Suppressor macrophage treated with lipopolysaccharide for 4 hours (primary cell): ENCODE data around the gene CCDC167.

Experiments used
- DNase-seq: peaks from one replicate; pipeline ENCODE4 v3.0.0-alpha.2; 2020

CCDC167 gene

DNA sequence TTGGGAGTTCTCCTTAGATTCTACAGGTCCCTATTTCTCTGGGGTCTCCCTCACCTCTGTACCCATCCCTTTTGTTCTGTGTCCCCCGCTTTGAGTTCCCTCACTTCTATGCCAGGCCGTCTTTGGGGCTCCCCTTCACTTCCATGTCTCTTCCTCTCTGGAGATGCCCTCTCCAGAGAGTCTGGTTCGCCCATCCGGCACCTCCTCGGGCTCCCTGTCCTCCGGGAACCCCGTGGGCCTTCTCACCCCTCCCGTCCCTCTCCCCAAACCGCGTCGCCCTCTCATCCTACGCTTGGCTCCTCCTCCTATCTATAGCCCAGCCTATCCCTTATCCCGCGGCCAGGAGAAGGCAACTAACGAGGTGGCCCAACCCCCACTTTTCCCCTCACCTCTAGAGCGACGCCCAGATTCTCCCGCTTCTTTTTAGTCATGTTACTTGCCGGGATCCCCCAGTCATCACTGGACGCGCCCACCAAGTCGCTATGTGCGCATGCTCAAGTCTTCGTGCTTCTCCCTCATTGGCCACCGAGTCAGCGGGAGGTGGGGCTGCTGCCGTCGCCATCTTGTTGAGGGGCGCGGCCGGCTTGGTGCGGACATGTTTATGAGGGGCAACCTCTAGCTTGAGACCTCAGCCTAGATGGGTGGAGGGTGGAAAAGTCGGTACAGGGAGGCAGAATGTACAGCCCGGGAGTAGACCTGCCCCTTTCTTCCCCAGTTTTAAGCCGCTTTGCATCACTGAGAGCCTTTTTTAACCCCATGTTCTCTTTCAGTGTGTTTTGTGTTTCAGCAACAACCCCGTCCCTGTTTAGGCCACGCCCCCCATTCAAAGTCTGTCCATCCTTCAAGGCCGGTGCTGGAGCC lies at the start of gene CCDC167:
TSS of gene CCDC167 (minus strand) at position 461 of the 861 bp plus-strand sequence. CDS start at position 431, 30 bp downstream.
- DNase-seq = peak; percentile 98

DNA sequence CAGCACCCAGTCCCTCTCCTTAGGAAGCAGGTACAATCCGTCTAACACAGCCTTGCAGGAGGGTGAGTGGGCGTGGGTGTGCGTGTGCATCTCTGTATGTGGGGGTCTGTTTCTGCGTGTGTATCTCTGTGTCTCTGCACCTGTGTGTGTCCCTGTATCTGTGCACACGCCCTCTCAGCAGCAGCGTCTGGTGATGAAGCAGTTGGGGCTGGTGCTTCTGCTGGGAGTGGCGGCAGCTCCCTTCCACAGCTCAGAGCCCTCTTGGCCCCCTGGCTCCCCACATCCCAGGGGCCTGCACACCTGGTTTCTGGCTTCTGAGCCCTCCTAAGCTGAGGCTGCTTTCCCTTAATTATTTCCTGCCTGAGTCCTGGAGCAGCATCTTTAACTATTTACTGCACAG lies 49.5 kb upstream of the CCDC167 start:
- no peak for DNase-seq

DNA sequence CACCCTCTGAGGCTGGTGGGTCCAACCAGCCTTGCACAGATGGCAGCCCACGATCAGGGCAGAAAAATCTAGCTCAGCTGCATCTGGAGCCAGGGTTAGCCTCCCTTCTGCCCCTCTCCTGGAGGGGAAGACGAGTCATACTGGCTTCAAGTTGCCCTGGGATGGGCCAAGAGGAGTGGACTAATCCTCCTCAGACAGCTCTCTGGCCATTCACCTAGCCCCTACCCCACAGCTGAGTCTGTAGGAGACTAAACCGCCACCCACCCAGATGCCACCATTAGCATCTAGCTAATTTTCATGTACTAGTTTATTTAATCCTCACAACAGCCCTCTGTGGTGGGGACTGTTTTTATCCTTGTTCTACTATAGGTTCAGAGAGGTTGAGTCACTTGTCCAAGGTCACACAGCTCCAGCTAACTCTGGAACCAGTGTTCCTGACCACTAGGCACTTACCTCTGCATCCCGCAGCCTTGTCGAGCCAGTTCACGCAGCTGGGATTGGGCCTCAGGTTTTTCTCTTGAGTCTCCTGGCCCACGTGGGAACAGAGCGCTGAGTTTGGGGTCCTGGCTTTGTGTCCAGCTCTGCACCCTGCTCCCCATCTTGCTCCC lies 48.5 kb upstream of the CCDC167 start:
- no peak for DNase-seq

DNA sequence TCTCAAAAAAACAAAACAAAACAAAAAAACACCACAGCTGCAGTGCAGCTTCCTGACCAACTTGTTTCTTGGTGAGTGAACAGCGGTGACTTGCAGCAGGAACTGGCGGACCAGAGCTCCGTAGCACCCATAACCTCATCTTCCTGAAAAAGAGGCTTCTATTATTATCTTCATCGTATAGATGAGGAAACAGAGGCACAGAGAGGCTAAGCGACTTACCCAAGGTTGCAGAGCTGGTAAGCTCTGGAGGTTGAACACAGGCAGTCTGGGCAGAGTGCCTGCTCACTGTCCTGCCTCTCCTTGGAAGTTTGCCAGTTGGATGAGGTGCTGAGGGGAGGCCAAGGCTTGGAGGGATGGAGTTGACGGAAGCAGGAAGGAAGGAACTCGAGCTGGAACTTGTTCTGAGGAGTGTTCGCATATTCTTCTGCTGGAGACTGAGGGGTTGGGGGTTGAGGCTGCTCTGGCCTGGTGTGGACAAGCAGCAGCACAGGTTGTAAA lies 47.9 kb upstream of the CCDC167 start:
- DNase-seq = no peak

DNA sequence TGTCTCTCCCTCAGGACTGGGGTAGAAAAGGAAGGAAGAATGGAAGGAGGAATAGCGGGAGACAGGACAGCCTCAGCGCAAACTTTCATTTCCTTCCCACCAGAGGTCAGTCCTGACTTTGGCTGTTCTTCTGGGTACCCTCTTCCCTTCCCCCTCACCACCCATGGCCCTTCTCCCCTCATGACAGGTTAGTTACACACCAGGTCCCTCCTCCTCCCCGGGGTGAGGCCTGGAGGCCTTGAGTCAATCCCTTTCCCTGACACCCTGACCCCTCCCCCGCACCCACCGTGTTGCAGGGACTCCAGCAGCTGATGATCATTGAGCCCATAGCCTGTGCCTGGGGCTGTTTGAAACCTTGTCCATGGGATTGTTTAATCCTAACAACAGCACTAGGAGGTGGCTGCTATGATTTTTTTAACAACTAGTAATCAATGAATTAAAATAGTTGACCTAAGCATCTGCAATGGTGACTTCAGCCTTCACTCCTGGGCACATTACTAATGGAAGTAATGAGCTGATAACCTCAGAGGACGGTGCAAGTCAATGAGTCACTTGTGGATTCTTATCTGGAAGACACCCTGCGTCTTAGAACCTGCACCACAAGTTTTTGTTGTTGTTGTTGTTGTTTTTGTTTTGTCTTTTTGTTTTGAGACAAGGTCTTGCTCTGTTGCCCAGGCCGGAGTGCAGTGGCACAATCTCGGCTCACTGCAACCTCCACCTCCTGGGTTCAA lies 46.6 kb upstream of the CCDC167 start:
- DNase-seq = no peak

DNA sequence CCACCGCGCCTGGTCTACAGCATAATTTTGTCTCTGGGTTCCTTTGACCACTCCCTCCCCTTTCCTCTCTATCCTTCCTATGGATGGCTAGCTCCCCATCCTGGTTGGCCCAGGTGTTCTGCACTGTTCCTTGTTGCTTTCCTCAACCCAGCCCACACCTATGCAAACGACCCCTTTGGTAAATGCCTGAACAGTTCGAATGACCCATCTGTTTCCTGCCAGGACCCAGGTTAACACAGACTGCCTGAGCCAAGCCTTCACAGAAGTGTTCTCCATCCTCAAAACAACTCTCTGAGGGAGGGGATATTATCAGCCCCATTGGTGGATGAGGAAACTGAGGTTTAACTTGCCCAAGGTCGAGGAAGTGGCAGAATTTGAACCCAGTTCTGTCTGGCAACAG lies 44.8 kb upstream of the CCDC167 start:
- DNase-seq = no peak

DNA sequence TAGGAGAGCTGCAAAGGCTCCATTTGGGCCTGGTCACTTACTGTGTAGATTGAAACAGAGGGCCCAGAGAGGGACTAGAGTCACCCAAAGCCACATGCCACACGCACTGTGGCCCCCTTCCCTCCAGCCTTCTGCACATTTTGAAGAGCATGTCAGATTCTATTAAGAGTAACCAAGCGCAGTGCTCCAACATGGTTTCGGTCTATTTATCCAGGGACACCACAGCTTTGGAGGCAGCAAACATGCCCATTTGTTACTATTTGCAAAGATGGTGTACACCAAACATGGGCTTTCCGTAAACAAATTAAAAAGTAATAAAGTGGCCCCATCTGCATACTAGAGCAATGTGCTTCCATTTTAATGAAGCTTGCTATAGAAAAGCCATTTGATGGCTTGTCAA lies 43.7 kb upstream of the CCDC167 start:
- DNase-seq = no peak

DNA sequence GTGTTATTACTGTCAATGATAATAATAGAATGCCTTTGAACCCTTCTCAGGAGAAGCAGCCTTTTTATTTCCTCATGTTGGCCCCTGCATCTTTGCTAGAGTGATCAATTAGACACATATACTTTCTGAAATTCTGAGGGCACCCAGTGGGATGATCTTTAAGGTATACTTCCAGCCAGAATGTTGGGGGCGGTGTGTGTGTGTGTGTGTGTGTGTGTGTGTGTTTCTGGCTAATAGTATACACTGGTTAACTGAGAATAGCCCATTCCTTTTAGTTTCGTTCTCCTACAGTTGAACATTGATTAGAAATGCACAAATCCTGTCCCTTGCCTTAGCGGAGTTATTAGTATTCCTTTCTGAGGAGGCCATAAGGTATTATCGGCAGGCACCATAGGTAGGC lies 41.7 kb upstream of the CCDC167 start:
- no peak for DNase-seq

DNA sequence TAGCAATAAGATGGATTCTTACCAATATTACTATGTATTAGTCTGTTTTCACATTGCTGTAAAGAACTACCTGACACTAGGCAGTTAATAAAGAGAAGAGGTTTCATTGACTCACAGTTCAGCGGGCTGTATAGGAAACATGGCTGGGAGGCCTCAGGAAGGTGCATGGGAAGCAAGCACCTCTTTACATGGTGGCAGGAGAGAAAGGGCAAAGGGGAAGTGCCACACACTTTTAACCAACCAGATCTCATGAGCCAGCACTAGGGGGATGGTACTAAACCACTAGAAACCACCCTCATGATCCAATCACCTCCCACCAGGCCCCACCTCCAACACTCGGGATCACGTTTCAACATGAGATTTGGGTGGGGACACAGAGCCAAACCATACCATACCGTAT lies 40.7 kb upstream of the CCDC167 start:
- DNase-seq = no peak

DNA sequence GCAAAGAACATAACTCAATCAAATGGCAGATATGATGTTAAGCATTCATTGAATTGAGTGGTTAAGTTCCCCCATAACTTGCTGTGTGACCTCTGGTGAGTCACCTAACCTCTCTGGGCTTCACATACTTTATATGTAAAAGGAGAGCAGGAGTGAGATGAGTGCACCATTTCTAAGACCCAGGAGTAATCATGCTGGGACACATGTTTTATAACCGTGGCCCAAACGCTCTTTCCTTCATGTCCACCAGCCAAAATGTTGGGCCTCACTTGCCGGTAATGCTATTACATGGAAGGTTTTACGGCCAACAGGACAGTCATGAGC lies 40.3 kb upstream of the CCDC167 start:
- DNase-seq = no peak

DNA sequence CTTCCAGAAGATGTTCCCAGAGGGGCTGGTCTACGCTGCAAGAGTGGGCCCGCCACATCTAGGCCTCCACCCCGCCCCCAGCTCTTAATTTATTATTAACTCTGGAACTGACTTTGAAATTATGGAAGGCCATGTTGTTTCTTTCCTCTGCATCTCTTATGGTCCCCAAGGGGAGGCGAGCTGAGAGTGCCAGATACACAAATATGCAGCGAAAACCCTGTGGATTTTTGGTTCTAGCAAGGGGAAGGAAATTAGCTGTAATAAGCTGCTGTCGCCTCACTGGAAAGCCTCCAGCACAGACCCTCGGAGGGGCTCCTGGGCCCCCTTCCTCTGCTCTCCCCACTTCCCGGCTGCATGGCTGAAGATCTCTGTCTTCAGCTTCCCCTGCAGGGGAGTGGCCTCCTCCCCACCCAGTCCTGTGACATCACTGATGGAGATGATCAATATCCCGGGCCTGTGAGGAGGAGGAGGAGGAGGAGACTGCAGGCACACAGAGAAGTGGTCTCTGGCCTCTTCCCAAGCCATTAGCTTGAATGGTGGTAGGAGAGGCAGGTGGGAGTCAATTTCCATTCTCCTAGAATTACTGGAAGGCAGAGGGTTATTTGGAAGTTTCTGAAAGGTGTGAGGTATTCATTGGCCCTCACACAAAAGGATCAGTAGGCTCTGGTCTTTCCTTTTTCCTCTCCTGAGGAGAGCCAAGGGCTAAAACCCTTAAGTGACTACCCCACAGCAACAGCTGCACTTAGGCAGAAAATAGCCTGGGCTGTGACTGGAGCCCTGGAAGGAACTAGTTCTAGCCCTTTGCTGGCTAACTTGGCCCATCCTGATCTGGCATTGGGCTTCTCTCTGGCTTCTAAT lies 39.7 kb upstream of the CCDC167 start:
- no peak for DNase-seq

DNA sequence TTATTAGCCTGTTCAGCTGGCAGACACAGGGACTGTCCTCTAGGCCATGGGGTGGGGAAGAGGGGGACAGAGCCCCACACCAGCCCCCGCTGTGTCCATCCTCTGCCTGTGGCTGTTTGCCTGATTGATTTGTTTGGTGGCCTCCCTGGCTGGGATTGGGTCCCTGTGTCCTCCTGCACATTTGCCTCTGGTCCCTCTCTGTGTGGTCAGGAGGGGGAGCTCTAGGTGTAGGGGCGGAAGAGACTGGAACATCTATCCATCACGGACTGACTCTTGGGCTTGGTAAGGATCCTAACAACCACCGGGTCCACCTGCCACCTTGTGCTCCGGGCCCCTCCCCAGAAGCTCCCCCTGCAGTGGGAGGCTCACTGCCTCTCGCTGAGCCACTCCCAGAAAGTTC lies 38.4 kb upstream of the CCDC167 start:
- DNase-seq = peak; percentile 20

DNA sequence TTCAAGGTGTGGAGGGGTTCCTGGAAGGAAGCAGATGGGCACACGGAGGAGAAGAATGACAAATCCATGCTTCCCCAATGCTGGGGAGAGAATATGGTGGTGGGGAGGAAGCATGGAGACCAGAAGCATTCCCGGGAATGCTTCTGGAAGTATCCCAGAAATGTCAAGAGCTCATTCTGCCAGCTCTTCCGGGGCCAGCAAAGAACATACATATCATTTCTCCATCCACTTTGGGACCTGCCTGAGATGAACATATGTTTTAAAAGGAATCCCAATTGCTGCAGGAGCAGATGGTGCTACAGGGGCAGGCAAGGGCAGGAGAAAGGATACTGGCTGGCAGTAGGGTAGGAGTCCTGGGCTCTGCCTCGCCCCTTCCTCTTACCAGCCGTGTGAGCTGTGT lies 37.9 kb upstream of the CCDC167 start:
- no peak for DNase-seq

DNA sequence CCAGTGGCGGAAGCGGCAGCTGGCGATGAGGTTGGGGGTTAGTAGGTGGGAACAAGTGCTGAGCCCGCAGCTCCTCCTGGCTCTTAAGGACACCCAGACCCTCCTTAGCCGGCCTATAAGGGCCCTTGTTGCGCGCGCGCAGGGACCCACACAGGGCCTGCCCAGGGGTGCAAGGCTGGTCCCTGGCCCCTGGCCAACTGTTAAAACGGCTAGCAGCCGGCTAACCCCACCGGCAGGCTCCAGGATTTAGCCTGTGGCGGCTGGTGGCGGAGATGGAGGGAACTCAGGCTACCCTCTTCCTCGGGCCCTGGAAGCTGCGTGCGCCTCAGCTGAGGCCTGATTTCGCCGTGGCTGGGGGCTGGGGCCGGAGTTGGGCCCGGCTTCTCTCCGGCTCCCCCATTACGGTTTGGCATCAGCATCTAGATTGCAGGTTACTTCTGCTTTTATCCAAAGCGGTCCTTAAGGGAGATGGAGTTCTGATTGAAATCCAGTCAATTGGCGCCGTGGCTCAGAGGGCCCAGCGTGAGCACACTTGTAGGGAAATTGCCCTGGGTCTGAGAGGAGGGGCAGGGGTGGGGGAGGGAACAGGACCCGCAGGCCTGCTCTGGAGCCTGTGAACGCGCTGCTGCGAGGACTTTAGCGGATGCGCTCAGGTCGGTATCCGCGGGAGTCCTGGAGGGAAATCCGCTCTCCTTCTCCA lies 36.9 kb upstream of the CCDC167 start:
- DNase-seq = no peak

DNA sequence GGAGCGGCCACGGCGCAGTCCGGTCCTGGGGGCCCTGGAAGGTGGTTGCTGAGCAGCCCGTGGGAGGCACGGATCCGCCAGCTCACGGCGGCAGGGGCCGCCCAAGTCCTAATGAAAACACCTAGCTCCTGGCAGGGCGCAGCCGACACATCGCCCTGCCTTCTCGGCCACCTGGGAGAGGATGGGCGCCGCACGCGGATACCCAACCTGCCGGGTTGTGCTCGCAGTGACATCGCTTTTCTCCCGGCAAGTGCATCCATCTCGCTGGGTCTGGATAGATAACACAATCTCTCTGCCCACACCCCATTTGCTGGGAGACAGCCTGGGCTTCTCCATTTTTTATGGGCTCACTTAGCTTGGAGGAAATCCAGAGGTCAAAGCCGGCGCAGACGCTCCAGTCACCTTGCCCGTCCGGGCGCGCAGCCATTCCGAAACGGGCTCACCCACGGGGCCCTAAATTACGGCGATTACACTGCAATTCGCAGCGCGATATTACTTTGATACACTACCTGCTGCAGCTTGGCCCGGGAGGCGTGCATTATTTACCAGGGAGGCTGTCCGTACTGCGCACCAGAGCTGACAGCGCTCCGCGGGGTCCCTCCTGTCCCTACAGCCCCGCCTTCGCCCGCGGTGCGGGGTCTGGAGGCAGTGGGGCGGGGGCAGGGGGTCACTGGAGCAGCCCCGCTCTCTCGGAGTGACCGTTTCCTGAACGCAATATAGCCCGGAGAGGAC lies 36.2 kb upstream of the CCDC167 start:
- no peak for DNase-seq

DNA sequence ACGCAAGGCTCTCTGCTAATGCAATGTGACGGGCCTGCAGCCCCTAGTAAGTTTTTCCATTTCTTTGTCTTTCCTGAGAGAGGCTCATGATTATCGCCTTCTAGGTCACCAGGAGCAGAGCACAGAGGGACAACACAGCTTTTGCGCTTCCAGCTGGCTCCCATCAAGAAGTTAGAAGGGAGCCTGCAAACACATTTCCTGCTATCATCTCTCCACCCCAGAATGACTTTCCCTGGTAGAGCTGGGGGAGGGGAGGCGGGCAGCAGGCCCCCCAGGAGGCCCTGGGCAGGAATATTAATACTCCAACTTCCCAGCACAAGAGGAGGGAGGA lies 35.7 kb upstream of the CCDC167 start:
- DNase-seq = no peak

DNA sequence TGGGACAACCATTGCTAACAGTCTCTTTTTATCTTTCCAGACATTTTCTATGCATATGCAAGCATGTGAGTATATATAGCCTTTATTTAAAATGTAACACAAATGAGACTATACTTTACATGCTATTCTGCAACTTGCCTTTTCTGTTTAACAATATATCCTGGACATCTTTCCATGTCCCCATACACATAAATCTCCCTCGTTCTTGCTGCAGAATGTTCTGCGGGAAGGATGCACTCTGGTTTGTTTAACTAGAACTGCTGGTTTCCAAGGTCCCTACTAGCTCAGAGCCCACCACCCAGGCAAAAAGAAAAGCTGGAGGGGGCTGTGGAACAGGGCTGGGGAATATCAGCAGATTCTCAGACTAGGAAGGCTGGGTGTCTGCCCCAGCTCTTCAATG lies 35.2 kb upstream of the CCDC167 start:
- DNase-seq = no peak

DNA sequence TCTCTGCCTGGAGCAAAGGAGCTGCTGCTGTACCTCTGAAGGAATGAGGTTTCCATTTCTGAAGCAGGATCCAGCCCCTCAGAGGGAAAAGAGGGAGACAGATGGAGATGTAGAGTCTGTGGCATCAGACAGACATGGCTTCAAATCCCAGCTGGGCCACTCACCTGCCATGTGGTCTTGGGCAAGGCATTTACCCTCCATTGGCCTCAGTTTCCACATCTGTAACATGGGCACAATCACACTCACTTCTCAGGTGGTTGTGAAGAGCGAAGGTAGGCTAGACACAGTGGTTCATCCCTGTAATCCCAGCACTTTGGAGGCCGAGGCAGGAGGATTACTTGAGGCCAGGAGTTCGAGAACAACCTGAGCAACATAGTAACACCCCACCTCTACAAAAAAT lies 32.4 kb upstream of the CCDC167 start:
- no peak for DNase-seq

DNA sequence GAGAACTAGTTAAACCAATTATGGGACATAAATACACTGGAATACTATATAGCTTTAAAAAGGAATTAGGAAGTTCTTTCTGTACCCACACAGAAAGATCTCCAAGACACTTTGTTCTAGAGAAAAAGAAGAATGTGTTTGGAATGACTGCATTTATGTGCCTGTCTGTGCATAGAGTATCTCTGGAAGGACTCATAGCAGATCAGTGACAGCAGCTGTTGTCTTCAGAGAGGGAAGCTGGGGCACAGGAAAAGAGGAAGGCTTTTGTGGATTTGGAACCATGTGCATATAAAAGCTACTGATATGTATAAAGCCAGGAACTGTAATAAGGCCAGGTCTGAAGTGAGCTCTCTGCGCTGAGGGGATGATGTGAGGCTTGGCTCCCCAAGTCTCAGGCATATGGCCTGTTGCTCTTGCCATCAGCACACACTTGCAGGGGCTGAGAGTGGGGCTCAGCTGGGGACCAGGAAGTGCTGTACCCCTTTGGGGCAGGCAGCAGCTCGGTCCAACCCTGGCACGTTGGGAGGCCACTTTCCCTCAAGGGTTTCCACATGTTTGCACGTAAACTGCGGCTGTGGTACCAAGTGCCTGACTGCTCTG lies 31.8 kb upstream of the CCDC167 start:
- DNase-seq = no peak

DNA sequence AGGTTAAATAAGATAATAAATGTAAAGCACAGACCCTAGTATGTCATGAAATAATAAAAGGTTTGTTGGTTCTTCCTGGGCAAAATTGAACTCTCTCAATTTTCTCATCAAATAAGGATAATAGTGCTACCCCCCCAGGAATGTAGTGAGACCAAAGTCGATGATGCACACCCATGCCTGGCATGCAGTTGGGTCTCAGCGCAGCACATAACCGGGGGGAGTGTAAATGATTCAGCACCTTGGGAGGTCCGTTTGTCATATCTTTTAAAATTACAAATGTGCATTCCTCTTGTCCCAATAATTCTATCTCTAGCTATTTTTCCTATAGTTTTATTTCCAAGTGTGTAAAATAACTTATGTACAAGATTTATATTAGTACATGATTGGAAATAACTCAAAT lies 31.3 kb upstream of the CCDC167 start:
- no peak for DNase-seq

DNA sequence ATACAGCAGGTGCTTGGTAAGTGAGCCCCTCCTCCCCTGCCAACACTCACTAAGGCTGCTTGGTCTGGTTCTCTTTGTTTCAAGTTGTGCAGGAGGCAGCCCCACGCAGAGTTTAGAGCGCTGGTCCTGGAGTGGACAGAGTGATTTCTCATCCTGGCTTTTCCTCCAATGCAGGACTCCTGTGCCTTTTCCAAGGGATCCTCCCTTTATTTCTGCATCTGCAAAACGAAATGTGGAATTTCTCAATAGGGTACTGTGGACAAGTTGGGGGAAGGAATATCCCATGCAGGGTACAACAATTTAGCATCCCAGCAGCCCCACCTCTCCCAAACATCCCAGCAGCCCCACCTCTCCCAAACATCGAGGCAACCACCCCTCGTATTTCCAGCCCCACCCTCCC lies 30.6 kb upstream of the CCDC167 start:
- DNase-seq = no peak
